Right atrium auricular region (tissue), 2 donors: ENCODE data around the gene KCNA5. TPM values are rescaled to one million over a fixed set of nuclear protein-coding genes. Genes with fewer than 3 reads are reported as not detected.

Source experiments
- DNase-seq: peaks from one replicate; pipeline ENCODE4 v3.0.0-alpha.2; 2019; ENCODE audit warnings: low spot score
- H3K27ac ChIP-seq, 2 donors: fragments of 200-600 bp; sonication (generic); 1 replicate in 1 of 2; 2 replicates in 1 of 2; pipeline ENCODE4 v1.5.1; 2016 to 2019
- H3K27me3 ChIP-seq, 2 donors: fragments of 200-600 bp; sonication (generic); one replicate each; pipeline versions ENCODE4 v1.5.1 to v1.6.0; 2017 to 2019
- H3K36me3 ChIP-seq: fragments of 200-600 bp; sonication (generic); one replicate; pipeline ENCODE4 v1.5.1; 2016
- H3K4me1 ChIP-seq, 2 donors: fragments of 200-600 bp; sonication (generic); one replicate each; pipeline versions ENCODE4 v1.5.1 to v1.6.0; 2017 to 2019
- H3K4me3 ChIP-seq, 2 donors: fragments of 200-600 bp; sonication (generic); 1 replicate in 1 of 2; 2 replicates in 1 of 2; pipeline ENCODE4 v1.5.1; 2017 to 2019; ENCODE audit warnings: mild to moderate bottlenecking in 1 of 2, moderate library complexity in 1 of 2
- H3K9me3 ChIP-seq, 2 donors: fragments of 200-600 bp; sonication (generic); one replicate each; pipeline ENCODE4 v1.5.1; 2019
- CTCF ChIP-seq, 2 donors: fragments of 200-600 bp; sonication (generic); IDR thresholded peaks; one replicate each; pipeline ENCODE4 v1.5.1; 2019; ENCODE audit warnings: antibody characterized with exemption in 2 of 2
- total RNA-seq, 2 donors: library from RNA; depleted of rRNA; stranded (reverse); fragments of >200 nt; gene quantifications; one replicate each; pipeline ENCODE4 v1.1.0, GENCODE V29; 2016

The KCNA5 gene
- total RNA-seq, 2 donors from 2014 or later, result 74.6 to 166 TPM

DNA sequence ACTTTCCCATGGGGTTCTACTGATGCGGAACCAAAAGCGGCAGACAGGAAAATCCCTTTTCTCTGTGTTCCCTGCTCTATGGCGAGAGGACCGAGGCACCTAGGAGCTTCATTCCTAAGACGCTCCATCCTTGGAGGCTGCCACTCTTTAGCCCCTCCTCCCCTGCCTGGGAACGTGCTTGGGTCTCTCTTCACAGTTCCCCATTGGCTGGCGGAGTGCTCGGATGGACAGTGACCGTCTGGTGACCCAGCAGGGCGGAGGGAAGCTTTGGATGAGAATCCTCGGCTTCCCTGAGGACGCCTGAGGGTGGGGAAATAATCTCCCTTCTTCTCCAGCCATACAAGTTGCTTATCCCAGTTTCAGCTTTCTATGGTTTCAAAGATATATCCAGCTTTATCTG is 37.3 kb downstream of the KCNA5 start:
- Histone ChIP-seq H3K9me3 (no peaks in the 10 kb centered on the region), H3K27ac (no peak overlapping the region), H3K4me1 (peaks cover 0 to 25% of the 10 kb centered on the region in 2 donors), H3K4me3 (no peak overlapping the region), H3K36me3 (no peaks in the 10 kb centered on the region), H3K27me3 (no peaks in the 10 kb centered on the region)
- no peak for DNase-seq
- no peak for TF ChIP-seq CTCF (IDR thresholded peaks at IDR 0.05)

GRCh38 chr12:5083955-5084849 is 40.5 kb downstream of the KCNA5 start:
- Histone ChIP-seq H3K27ac (no peak overlapping the region), H3K4me3 (no peak overlapping the region), H3K4me1 (no peaks in the 10 kb centered on the region), H3K27me3 (no peaks in the 10 kb centered on the region), H3K9me3 (no peaks in the 10 kb centered on the region), H3K36me3 (no peaks in the 10 kb centered on the region)
- no peak for DNase-seq
- TF ChIP-seq CTCF (IDR thresholded peaks at IDR 0.05), result peak in 1 of 2 donors; percentile 80

GRCh38 chr12:5085896-5086295 is 42.2 kb downstream of the KCNA5 start:
- no peaks in the 10 kb centered on the region for H3K27me3 ChIP-seq
- DNase-seq, result no peak
- H3K4me3 ChIP-seq, result no peak overlapping the region
- no peak for TF ChIP-seq CTCF (IDR thresholded peaks at IDR 0.05)
- no peaks in the 10 kb centered on the region for H3K9me3 ChIP-seq
- H3K27ac ChIP-seq, result no peak overlapping the region
- no peaks in the 10 kb centered on the region for H3K36me3 ChIP-seq
- H3K4me1 ChIP-seq, result no peaks in the 10 kb centered on the region

- Histone ChIP-seq H3K4me1 (no peaks in the 10 kb centered on the region), H3K27ac (no peak overlapping the region), H3K4me3 (no peak overlapping the region), H3K36me3 (no peaks in the 10 kb centered on the region), H3K9me3 (no peaks in the 10 kb centered on the region), H3K27me3 (no peaks in the 10 kb centered on the region)
- no peak for TF ChIP-seq CTCF (IDR thresholded peaks at IDR 0.05)
- DNase-seq, result no peak
Observed at GRCh38 chr12:5087831-5088554, 44.3 kb downstream of the KCNA5 start.

DNA sequence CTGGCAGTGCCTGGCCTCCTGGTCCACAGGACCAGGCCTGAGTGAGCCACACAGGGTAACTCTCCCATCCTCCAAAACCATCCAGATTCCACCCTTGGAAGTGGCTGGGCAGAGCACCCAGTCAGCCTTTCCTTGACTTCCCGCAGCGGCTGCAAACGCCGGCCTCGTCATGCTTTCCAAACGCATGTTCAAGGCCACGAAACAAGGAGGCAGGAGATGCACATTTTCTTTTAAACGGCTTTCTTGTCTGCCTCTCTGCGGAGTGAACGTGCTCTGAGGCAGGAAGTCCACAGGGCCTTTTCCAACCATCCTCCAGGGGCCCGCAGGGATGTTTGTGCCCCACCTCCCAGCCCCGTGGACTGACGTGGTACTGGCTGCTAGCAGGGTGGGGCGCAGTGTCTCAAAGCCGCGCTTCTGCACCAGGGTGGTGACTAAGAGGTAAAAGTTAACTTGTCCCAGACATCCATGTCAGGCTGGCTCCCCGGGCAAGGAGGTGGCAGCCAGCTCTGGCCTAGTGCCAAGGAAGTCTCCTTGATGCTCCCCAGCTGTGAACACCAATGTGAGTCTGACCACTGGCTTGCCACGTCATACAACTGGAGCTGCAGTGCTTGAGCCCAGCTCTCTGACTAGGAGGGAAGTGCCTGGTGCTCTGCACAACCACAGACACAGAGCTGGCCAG is 45.0 kb downstream of the KCNA5 start:
- Histone ChIP-seq H3K27me3 (no peaks in the 10 kb centered on the region), H3K36me3 (no peaks in the 10 kb centered on the region), H3K9me3 (no peaks in the 10 kb centered on the region), H3K4me1 (no peaks in the 10 kb centered on the region), H3K27ac (no peak overlapping the region), H3K4me3 (no peak overlapping the region)
- TF ChIP-seq CTCF (IDR thresholded peaks at IDR 0.05), result no peak
- DNase-seq, result no peak
